Stimulated activated naive CD4-positive, alpha-beta T cell treated with Interleukin-2 at 50 U/mL for 16 hours (primary cell): ENCODE data around the gene TRMT10B.
"Not testable (repeated sequence)": the region's sequence is repeated elsewhere in the genome, so short reads cannot be mapped to it uniquely, and the experiment has no call there.

Experiments
- DNase-seq: peaks from one replicate; lab custom pipeline; 2025; lab: John Stamatoyannopoulos, UW

Gene TRMT10B

GRCh38 chr9:37751704-37752103 is 1.9 kb upstream of the TRMT10B start:
- DNase-seq: not testable (repeated sequence)

- not testable (repeated sequence) for DNase-seq
These were observed 1.5 kb upstream of the TRMT10B start for GRCh38 chr9:37752112-37752511.

- DNase-seq: no peak
These were observed 740 bp upstream of the TRMT10B start for GRCh38 chr9:37752642-37753488.

- no peak for DNase-seq
These were observed 5.1 kb downstream of the TRMT10B start for GRCh38 chr9:37758747-37759146.

- DNase-seq: no peak
These were observed 7.0 kb downstream of the TRMT10B start for GRCh38 chr9:37760416-37761161.

GRCh38 chr9:37761511-37761910 is 7.9 kb downstream of the TRMT10B start:
- no peak for DNase-seq

GRCh38 chr9:37765263-37765662 is 11.7 kb downstream of the TRMT10B start:
- DNase-seq: not testable (repeated sequence)

- no peak for DNase-seq
These were observed 15.7 kb downstream of the TRMT10B start for GRCh38 chr9:37769306-37769705.

- DNase-seq: no peak
These were observed 16.4 kb downstream of the TRMT10B start for GRCh38 chr9:37769995-37770394.

- DNase-seq: no peak
These were observed 21.8 kb downstream of the TRMT10B start for GRCh38 chr9:37775216-37775919.

GRCh38 chr9:37776328-37776727 is 22.7 kb downstream of the TRMT10B start:
- DNase-seq: no peak

GRCh38 chr9:37778534-37778933 is 24.9 kb downstream of the TRMT10B start:
- no peak for DNase-seq

GRCh38 chr9:37784291-37784615 is 30.6 kb downstream of the TRMT10B start:
- DNase-seq: no peak

- peak; percentile 89 for DNase-seq
These were observed 31.2 kb downstream of the TRMT10B start, which contains the start of gene EXOSC3 for GRCh38 chr9:37784616-37785483. EXOSC3 (minus strand) TSS chr9:37785064; CDS start chr9:37785044, 20 bp downstream.

GRCh38 chr9:37787059-37787458 is 33.5 kb downstream of the TRMT10B start:
- DNase-seq: no peak

GRCh38 chr9:37788332-37788731 is 34.7 kb downstream of the TRMT10B start:
- DNase-seq: no peak

GRCh38 chr9:37790096-37790495 is 36.5 kb downstream of the TRMT10B start:
- no peak for DNase-seq

GRCh38 chr9:37792122-37792521 is 38.5 kb downstream of the TRMT10B start:
- no peak for DNase-seq

- no peak for DNase-seq
These were observed 42.6 kb downstream of the TRMT10B start for GRCh38 chr9:37796232-37796631.

GRCh38 chr9:37798677-37799076 is 45.1 kb downstream of the TRMT10B start:
- no peak for DNase-seq

GRCh38 chr9:37800631-37801286 is 47.2 kb downstream of the TRMT10B start, which contains the start of gene DCAF10:
DCAF10 (plus strand) TSS chr9:37800797; CDS start chr9:37800867, 70 bp downstream.
- DNase-seq: peak; percentile 85
